Measurements from ENCODE around the gene ST8SIA6.
"Not testable (repeated sequence)": the region's sequence is repeated elsewhere in the genome, so short reads cannot be mapped to it uniquely, and the experiment has no call there.

The ST8SIA6 gene

GRCh38 chr10:17427201-17427600 is 27.2 kb downstream of the ST8SIA6 start:
- DNase-seq (ENCODE audit: low spot score): peak; percentile 32

GRCh38 chr10:17426263-17426750 is 28.1 kb downstream of the ST8SIA6 start:
- DNase-seq (ENCODE audit: low spot score): no peak

DNA sequence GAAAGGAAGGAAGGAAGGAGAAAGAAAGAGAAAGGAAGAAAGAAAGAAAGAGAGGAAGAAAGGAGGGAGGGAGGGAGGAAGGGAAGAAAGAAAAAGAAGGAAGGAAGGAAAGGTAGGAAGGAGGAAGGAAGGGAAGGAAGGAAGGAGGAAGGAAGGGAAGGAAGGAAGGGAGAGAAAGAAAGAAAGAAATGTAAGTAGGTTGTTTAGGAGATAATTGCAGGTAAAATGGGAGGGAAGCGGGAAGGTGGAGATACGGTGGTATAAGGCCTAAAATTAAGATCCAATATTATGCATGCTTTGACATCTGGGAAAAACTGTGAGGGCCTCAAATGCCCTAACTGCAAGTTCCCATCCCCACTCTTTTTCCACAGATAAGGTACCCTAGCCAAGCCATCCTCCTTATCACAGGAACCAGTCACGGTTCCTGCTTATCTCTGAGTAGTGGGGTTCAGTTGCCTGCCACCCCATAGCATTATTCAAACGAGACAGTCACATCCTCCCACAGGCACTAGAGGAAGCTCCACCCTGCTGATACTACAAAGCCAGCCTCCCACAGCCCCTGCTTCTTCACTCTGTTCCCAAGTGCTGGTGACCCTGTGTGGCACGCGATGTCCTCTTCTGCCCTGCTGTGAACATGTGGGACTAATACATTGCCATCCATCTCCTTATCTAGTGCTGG is 28.7 kb downstream of the ST8SIA6 start:
- peak; percentile 91 for DNase-seq (ENCODE audit: low spot score)

DNA sequence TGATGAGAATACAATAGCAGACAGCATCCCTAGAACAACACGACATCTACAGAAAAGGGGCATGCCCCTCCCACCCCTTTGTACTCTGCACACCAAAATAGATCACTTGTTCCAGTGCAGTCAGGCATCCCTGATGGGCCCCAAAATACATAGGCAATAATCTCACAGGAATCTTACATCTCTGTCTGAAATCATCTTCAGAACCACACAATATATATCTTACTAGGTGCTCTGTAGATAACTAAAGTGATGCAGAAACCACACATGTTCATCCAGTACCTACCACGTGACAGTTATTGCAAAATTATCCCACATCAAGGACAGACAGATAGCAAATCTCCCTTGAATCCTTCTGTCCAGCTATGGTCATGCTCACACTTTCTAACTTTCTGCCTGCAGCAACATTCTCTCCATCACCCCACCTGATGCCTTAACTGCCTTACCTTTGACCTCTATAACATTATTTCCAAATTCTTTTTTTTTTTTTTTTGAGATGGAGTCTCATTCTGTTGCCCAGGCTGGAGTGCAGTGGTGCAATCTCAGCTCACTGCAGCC is 30.7 kb downstream of the ST8SIA6 start:
- no peak for DNase-seq (ENCODE audit: low spot score)

GRCh38 chr10:17422931-17423330 is 31.5 kb downstream of the ST8SIA6 start:
- no peak for DNase-seq (ENCODE audit: low spot score)

- DNase-seq (ENCODE audit: low spot score): no peak
Measured at GRCh38 chr10:17418249-17418648, 36.1 kb downstream of the ST8SIA6 start.

DNA sequence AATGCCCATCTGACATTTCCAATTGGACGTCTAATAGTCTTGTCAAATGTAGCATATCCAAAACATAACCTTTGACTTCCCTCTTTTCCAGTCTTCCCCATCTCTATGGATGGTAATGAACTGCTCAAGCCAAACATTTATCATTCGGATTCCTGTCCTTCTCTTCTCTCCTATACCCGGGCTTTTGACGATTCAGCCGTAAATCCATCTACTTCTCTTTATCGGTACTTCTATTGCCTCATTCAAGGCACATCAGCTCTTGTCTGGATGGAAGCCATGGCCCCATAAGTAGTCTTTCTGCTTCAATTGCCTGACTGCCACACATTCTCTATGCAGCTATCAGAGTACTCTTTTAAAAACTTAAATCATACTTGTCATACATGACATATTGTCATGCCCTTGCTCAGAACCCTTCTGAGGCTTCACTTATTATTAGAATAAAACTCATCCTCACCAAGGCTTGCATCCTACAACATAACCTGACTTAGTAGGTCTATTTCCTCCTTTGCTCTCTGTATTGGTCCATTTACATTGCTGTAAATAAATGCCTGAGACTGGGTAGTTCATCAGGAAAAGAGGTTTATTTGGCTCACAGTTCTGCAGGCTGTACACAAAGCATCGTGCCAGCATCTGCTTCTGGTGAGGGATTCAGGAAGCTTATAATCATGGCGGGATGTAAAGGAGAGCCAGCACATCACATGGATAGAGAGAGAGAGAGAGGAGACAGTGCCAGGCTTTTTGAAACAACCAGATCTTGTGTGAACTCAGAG is 37.8 kb downstream of the ST8SIA6 start:
- DNase-seq (ENCODE audit: low spot score): no peak

- DNase-seq (ENCODE audit: low spot score): no peak
Measured at GRCh38 chr10:17415046-17415658, 39.2 kb downstream of the ST8SIA6 start.

DNA sequence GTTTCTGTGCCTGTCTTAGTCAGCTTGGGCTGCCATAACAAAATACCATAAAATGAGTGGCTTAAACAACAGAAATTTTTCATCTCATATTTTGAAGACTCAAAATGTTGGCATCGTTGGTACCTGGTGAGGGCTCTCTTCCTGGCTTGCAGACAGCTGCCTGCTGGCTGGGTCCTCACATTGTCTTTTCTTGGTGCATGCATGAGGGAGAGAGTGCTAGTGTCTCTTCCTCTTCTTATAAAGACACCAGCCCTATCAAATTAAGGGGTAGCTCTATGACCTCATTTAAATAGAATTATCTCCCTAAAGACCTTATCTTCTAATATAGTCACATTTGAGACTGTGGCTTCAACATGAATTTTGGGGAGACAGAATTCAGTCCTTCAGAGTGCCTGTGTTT is 39.9 kb downstream of the ST8SIA6 start:
- no peak for DNase-seq (ENCODE audit: low spot score)

GRCh38 chr10:17413876-17414275 is 40.5 kb downstream of the ST8SIA6 start:
- no peak for DNase-seq (ENCODE audit: low spot score)

- DNase-seq (ENCODE audit: low spot score): peak; percentile 48
Measured at GRCh38 chr10:17412323-17412722, 42.1 kb downstream of the ST8SIA6 start.

- no peak for DNase-seq (ENCODE audit: low spot score)
Measured at GRCh38 chr10:17410907-17411306, 43.5 kb downstream of the ST8SIA6 start.

- DNase-seq (ENCODE audit: low spot score): peak; percentile 74
Measured at GRCh38 chr10:17409170-17409733, 45.1 kb downstream of the ST8SIA6 start.

- no peak for DNase-seq (ENCODE audit: low spot score)
Measured at GRCh38 chr10:17407047-17407446, 47.3 kb downstream of the ST8SIA6 start.

- DNase-seq (ENCODE audit: low spot score): no peak
Measured at GRCh38 chr10:17406036-17406834, 48.2 kb downstream of the ST8SIA6 start.

DNA sequence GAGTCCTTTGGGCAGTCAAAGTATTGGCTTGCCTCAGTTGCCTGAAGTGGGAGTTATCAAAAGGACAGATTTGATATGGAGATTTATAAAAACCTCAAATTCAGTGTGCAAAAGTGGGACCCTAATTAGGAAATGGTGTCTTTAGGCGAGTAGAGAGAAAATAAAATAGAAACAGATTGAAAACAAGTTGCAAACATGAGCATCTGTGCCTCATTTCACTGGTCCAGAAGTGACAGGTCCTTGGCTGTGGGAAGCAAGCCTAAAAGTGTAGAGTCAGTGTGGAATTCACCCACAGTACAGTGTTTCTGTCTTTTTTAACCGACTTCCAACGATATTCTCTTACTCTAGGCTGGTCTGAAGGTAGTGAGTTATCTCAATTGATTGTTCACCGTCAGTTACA is 51.2 kb downstream of the ST8SIA6 start:
- no peak for DNase-seq (ENCODE audit: low spot score)

- DNase-seq (ENCODE audit: low spot score): not testable (repeated sequence)
Measured at GRCh38 chr10:17402040-17402439, 52.4 kb downstream of the ST8SIA6 start.

GRCh38 chr10:17396004-17396403 is 58.4 kb downstream of the ST8SIA6 start:
- no peak for DNase-seq (ENCODE audit: low spot score)

GRCh38 chr10:17394854-17395253 is 59.5 kb downstream of the ST8SIA6 start:
- no peak for DNase-seq (ENCODE audit: low spot score)

- DNase-seq (ENCODE audit: low spot score): no peak
Measured at GRCh38 chr10:17387861-17388503, 66.4 kb downstream of the ST8SIA6 start.

GRCh38 chr10:17386616-17387075 is 67.7 kb downstream of the ST8SIA6 start:
- no peak for DNase-seq (ENCODE audit: low spot score)

Data from hematopoietic multipotent progenitor cell treated with erythropoietin and hydrocortisone succinate and interleukin-3 and kit ligand, for 15 days (in vitro differentiated cells).